Fibroblast of skin of scalp (primary cell): ENCODE measurements around the gene FUT3.

Experiments used
- DNase-seq: peaks from one replicate; pipeline ENCODE4 v3.0.0-alpha.2; 2013

The FUT3 gene

DNA sequence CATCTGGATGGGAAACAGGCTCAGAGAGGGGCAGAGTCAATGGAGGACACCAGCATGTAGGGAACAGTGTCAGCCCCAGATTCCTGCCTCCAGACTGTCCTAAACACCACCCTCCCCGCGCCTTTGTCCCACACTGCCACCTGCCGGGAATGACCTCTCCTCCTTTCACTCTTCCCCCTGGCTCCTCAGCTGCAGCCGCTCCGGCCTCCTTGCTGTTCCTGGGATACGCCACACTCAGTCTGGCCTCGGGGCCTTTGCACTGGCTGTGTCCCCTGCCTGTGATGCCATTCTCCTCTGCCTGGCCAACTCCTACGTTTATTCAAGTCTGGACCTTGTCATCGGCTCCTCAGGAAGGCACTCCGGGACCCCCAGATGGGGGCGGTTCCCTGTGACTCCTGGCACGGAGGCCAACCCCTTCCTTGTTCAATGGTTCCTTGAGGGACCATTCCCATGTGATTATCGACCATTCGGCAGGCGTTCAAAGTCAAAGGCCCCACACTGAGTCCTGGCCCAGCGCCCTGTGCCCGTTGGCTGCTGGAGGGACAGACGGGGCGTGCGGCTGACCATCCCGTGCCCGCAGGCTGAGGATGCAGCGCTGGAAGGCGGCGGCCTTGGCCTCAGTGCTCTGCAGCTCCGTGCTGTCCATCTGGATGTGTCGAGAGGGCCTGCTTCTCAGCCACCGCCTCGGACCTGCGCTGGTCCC lies 27.5 kb downstream of the FUT3 start:
- no peak for DNase-seq

DNA sequence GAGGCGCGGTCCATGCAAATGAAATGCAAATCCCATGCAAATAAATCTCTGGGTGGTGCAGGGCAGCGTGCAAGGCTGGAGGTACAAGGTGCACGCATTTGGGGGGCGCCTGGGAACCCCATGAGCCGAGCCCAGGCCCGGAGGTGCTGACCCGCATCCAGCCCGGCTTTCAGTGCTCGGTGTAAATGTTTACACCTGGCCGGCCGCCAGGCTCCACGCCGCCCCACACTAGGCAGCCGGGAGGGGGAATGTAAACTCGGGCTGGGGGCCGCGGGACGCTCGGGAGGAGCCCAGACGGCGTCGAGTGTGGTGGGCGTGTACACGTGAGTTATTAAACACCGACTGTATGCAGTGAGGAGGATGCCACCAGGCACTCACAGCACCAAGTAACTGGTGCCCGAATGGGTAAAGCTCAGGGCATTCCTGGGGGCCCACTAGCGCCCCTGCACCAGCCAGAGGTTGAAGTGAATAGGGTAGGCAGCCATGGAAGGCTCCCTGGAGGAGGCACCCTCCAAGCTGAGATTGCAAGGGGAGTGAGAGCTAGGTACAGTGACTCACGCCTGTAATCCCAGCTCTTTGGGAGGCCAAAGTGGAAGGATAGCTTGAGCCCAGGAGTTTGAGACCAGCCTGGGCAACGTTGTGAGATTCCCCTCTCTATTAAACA lies 28.9 kb downstream of the FUT3 start:
- no peak for DNase-seq

DNA sequence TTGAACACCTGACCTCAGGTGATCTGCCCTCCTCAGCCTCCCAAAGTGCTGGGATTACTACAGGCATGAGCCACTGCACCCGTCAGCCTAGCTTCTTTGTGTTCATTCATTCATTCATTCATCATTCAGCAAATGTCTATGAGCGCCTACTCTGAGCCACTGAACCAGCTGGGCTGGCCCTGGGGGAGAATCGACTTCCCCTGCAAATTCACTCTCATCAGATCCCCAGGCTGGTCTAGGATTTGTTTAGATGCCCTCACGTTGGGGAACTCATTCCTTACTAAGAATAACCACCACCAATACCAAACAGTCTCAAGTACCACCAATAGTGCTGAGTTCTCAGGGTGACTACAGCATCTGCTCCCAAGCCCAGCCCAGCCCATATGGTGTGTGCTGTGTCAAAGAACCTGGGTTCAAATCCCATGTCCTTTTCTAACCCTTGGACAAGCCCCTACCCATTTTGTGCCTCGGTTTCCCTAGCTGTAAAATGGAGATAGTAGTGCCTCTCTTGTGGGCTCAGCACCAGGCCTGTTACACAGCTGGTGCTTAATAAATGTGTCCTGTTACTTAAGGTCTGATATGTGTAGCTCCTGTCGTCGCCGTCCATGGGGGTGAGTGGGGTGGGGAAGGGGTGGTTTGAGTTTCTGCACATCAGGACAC lies 29.6 kb downstream of the FUT3 start:
- DNase-seq, result no peak

DNA sequence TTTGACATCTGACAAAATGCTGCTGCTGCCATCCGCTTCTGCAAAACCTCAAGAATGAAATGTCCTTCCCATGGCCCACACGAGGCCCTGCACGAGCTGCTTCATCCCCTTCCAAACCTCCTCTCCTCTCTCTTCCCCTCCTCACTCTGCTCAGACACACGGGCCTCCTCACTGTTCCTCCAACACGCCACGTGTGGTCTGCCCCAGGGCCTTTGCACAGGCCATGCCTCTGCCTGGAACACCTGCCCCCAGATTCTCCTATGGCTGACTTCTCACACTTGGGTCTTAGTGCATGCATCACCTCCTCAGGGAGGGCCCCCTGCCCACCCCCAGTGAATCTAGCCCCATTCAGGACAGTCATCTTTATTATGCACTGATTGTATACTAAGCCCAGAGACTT lies 30.5 kb downstream of the FUT3 start:
- no peak for DNase-seq

GRCh38 chr19:5818594-5818993 lies 32.7 kb downstream of the FUT3 start:
- DNase-seq, result no peak

GRCh38 chr19:5817218-5817617 lies 34.0 kb downstream of the FUT3 start:
- no peak for DNase-seq

DNA sequence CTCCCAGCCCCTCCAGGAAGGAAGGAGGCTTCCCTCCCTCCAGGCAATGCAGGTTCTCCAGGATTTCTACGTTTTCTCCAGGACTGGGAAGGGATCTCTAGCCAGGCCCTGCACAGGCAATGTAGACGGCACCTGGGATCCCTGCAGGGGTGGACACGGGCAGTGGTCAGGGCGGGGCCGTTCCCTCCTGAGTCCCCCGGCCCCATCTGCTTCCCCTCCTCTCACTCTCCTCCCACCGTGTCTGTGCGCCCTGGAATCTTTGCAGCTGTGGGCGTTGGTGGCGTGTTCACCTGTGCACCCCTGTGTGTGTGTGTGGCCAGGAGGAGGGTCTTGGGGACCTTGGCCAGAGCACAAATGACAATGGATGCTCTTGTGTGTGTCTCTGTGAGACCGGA lies 36.4 kb downstream of the FUT3 start:
- no peak for DNase-seq

GRCh38 chr19:5814123-5814851 lies 37.0 kb downstream of the FUT3 start:
- DNase-seq, result no peak

- no peak for DNase-seq
Observed at GRCh38 chr19:5811117-5811516, 40.1 kb downstream of the FUT3 start.

- DNase-seq, result no peak
Observed at GRCh38 chr19:5809469-5809868, 41.8 kb downstream of the FUT3 start.

DNA sequence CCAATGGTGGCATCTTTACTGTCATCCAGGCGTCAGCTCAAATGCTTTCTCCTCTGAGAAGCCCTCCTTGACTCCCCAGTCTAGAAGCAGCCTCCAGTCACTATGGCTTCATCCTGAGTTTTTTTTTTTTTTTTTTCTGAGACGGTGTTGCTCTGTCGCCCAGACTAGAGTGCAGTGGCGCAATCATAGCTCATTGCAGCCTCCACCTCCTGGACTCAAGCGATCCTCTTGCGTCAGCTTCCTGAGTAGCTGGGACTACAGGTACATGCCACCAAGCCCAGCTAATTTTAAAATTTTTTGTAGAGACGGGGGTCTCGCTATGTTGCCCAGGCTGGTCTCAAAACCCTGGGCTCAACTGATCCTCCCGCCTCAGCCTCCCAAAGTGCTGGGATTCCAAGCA lies 42.2 kb downstream of the FUT3 start:
- DNase-seq, result no peak

DNA sequence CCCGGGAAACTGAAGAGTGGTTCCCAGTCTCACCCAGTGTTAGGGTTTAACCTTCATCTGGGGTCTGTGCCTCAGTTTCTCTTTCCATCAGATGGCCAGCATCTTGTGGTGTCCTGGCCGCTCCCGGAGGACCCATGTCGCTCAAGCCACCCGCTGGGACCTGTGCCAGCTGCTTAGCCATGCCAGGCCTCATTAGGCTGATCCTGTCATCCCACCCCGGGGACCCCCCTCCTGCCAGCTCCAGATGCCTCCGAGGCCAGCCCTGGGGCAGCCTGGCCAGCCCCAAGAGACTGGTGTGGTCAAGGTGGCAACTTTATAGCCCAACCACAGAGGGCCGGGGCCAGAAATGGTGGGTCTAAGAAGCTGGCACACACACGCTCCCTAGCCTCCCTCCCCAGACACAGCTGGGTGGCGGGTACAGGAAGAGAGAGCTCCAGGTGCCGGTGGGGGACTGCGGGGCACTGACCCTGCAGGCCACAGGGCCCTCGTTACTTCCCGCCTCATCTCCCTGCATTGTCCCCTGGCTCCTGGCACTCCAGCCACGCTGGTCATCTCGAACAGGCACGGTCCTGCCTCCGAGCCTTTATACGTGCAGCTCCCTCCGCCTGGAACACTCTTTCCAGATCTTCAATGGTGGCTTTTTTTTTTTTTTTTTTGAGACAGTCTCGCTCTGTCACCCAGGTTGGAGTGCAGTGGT lies 43.0 kb downstream of the FUT3 start:
- DNase-seq, result no peak

DNA sequence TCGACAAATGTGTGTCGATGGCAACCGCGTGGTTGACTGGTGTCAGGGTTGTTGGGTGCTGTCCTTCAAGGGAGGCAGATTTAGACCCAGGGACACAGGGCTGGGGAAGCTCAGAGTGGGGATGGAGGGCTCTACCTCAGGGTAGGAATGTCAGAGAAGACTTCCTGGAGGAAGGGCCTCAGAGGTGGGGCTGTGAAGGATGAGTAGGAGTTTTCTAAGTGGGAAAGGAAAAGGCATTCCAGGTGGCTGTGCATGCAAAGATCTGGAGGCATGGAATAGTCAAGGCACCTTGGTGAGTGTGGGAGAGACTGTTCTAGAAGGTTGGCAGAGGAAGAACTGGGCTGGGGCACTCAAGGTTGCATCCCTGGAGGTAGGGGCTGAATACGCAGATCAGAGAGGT lies 44.3 kb downstream of the FUT3 start:
- DNase-seq, result no peak

DNA sequence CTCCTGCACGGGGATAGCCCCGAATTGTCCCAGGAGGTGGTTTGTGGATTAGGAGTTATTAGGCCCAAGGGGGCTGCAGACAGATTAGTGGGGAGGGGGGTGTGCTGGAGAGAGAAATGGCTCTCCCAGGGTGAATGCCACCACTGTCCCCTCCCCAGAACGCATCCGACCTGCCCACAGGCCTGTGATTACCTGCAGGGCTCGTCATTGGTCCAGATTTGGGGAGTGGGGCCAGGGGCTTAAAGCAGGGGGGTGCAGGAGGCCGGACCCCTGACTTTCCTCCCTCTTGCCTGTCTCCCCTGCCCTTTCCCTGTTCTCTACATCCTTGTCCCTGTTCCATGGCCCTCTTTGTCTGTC lies 45.1 kb downstream of the FUT3 start:
- DNase-seq, result no peak

DNA sequence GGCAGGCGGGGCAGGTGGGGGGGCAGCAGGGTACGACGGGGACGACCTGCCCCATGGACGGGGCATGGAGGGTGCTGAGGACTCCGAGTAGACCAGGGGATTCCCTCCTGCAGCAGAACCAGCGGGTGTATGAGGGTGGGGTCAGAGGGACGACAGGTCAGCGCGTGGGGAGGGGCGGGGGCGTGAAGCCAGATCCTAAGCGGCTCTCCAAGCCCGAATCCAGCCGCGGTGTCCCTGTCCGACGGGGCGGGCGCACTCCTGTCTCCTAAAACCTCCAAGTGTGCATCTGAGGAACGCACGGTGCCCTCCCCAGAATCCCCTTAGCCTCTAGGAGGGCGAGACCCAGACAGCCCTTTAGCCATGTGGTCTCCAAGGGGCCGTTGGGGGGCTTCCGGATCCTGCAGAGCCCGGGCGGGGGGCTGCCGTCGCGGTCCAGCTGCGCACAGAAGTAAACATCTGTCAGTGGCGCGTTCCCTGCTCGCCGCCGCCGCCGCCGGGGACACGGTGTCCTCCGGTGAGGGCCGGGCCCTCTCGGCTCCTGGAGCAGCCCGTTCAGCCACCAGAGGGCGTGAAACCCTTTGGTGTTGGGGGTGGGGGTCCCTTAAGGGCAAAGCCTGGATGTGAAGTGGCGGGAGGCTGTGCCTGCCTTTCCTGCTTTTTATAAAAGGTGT lies 45.7 kb downstream of the FUT3 start:
- peak; percentile 56 for DNase-seq

GRCh38 chr19:5804516-5805461 lies 46.5 kb downstream of the FUT3 start, which contains the start of gene NRTN:
NRTN (plus strand) TSS chr19:5805067; CDS start chr19:5824166, 19,099 bp downstream.
- no peak for DNase-seq

GRCh38 chr19:5803752-5804515 lies 47.3 kb downstream of the FUT3 start:
- DNase-seq, result peak; percentile 88

DNA sequence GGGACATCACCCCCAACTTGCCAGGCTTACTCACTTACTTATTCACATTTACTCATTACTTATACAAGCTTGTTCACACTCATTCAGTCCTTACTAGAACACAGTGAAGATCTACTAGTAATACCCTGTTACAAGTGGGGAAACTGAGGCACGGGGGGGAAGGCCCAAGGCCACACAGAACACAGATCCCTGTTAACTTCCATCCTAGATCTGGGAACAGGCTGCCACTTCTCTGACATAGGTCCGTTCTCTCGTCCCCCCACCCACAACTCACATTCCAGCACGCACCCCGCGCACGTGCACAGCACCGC lies 47.9 kb downstream of the FUT3 start:
- DNase-seq, result no peak

DNA sequence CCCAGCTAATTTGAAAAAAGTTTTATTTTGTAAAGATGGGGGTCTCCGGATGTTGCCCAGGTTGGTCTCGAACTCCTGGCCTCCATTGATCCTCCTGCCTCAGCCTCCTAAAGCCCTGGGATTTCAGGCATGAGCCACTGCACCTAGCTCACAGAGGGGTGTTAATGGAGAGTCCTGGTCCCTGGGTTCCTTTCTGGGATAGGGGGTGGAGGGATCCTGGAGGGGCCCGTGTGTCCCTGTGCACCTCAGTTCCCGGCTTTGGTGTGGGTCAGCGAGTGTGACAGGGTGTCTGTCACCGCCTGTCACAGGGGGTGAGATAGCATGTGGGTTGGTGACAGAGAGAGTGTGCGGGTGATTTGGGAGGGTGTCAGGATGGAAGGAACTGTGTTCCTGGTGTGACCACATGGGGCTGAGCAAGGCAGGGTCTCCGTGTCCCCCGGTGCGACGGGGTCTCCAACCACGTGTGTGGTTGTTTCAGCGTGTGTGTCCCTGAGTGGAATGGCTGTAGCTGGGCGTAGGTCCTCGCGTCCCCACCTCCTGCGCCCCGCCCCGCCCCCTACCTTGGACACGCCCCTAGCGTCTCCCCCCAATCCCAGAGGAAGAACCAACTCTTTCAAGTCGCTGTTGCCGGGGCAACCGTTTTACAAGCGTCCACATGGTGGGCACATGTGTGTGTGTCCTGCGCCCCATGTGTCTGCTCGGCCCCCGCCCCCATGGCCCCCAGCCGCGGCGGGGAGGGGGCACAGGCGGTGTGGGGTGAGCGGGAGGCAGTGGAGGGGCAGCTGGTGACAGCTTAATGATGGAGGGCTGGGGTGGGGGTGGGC lies 49.2 kb downstream of the FUT3 start:
- DNase-seq, result peak; percentile 47
